ENCODE results near the gene NDRG3.
"Not testable (repeated sequence)": the region's sequence is repeated elsewhere in the genome, so short reads cannot be mapped to it uniquely, and the experiment has no call there.

- TF ChIP-seq CTCF (conservative IDR thresholded peaks at IDR 0.05 in 1 of 2, IDR thresholded peaks at IDR 0.05 in 1 of 2; ENCODE audit: extremely low read depth in 1 of 2, insufficient read depth in 1 of 2, low read depth in 1 of 2, low read length in 2 of 2); EZH2 (IDR thresholded peaks at IDR 0.05; ENCODE audit: borderline replicate concordance, low read length): not testable (repeated sequence)
These were observed 137.5 kb downstream of the NDRG3 start for GRCh38 chr20:36608388-36608728.

All from mammary epithelial cell (primary cell).